Measurements from ENCODE around the gene CDK15.

DNA sequence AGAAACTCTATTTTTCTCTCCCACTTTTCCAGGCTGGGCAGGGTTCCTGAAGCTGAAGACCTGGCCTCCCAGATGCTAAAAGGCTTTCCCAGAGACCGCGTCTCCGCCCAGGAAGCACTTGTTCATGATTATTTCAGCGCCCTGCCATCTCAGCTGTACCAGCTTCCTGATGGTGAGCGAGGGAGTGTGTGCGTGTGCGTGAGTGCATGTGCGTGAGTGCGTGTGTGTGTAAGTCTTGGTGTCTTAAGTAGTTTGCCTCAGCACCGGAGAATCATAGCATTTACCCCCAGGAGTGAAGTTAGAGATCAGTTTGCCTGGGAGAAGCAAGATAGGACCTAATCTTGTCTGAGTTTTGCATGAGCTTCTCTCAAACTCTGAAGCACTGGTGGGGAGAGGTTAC lies 73.7 kb downstream of the CDK15 start:
- TF ChIP-seq POLR2A (IDR thresholded peaks at IDR 0.05; ENCODE audit: low read depth, low read length) = no peak
- TF ChIP-seq POLR2AphosphoS5 (IDR thresholded peaks at IDR 0.05; ENCODE audit: low read depth, low read length) = no peak
- no peak for TF ChIP-seq TAF1 (IDR thresholded peaks at IDR 0.05; ENCODE audit: borderline replicate concordance, low read depth, low read length)
